ENCODE measurements around the gene PRKN.

GRCh38 chr6:161526794-161527193 lies 1200.8 kb downstream of the PRKN start:
- no peak for TF ChIP-seq CTCF (conservative IDR thresholded peaks at IDR 0.05)
- TF ChIP-seq ZFX (IDR thresholded peaks at IDR 0.05) = no peak

Measured in C4-2B (cell line).